Mammary epithelial cell (primary cell): ENCODE data around the gene LCORL.

ENCODE experiments used
- EZH2 ChIP-seq: IDR thresholded peaks from 2 replicates; pipeline ENCODE4 v1.6.1; 2012; ENCODE audit warnings: low read length, inconsistent platforms, borderline replicate concordance
- TF ChIP-seq, protein P1 (sequence below), 2 donors: IDR thresholded peaks in 1 of 2; conservative IDR thresholded peaks in 1 of 2; 2 replicates each; pipeline ENCODE4 v1.5.1; 2011 to 2012; ENCODE audit warnings: inconsistent platforms in 2 of 2, low read length in 2 of 2, mild to moderate bottlenecking in 2 of 2, control low read depth in 1 of 2, low read depth in 1 of 2; ENCODE audit not compliant: insufficient read depth in 1 of 2; ENCODE audit errors: extremely low read depth in 1 of 2

DNA sequence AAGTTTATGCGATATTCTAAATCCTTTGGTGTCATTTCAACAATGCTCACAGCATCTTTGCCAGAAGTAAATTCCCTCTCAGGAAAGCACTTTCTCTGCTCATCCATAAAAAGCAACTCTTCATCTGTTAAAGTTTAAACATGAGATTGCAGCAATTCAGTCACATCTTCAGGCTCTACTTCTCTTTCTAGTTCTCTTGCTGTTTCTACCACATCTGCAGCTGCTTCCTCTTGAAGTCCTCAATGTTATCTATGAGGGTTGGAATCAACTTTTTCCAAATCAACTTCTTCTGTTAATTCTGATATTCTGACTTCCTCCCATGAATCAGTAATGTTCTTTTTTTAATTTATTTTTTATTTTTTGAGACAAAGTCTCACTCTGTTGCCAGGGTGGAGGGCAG is 100.9 kb downstream of the LCORL start:
- TF ChIP-seq, protein P1, sequence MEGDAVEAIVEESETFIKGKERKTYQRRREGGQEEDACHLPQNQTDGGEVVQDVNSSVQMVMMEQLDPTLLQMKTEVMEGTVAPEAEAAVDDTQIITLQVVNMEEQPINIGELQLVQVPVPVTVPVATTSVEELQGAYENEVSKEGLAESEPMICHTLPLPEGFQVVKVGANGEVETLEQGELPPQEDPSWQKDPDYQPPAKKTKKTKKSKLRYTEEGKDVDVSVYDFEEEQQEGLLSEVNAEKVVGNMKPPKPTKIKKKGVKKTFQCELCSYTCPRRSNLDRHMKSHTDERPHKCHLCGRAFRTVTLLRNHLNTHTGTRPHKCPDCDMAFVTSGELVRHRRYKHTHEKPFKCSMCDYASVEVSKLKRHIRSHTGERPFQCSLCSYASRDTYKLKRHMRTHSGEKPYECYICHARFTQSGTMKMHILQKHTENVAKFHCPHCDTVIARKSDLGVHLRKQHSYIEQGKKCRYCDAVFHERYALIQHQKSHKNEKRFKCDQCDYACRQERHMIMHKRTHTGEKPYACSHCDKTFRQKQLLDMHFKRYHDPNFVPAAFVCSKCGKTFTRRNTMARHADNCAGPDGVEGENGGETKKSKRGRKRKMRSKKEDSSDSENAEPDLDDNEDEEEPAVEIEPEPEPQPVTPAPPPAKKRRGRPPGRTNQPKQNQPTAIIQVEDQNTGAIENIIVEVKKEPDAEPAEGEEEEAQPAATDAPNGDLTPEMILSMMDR (conservative IDR thresholded peaks at IDR 0.05 in 1 of 2, IDR thresholded peaks at IDR 0.05 in 1 of 2; ENCODE audit: extremely low read depth in 1 of 2, insufficient read depth in 1 of 2, low read depth in 1 of 2, low read length in 2 of 2) = no peak
- no peak for TF ChIP-seq EZH2
